H7 (cell line): ENCODE results near the gene GSTM1. TPM values are rescaled to one million over a fixed set of nuclear protein-coding genes. Genes with fewer than 3 reads are reported as not detected.
"Not testable (repeated sequence)": the region's sequence is repeated elsewhere in the genome, so short reads cannot be mapped to it uniquely, and the experiment has no call there.

Source experiments
- DNase-seq: peaks from one replicate; pipeline ENCODE4 v3.0.0; 2012
- H3K27me3 ChIP-seq: 2 replicates; pipeline ENCODE4 v1.6.0; 2011; ENCODE audit warnings: mild to moderate bottlenecking, low read length; ENCODE audit not compliant: control insufficient read depth, insufficient read depth
- H3K36me3 ChIP-seq: replicated peaks from 2 replicates; pipeline ENCODE4 v1.5.1; 2011; ENCODE audit warnings: low read length; ENCODE audit not compliant: control insufficient read depth, insufficient read depth
- H3K4me3 ChIP-seq: 2 replicates; pipeline ENCODE4 v1.5.1; 2011; ENCODE audit warnings: low read depth, mild to moderate bottlenecking, control low read depth, low read length, moderate library complexity; ENCODE audit not compliant: insufficient read depth
- total RNA-seq: library from RNA; depleted of rRNA; stranded (reverse); fragments of >200 nt; shearing (Covaris generic); gene quantifications from 2 replicates; pipeline ENCODE4 v1.2.3, GENCODE V29; 2014

The GSTM1 gene
- total RNA-seq, 1 experiment from 2014 or later: not detected

DNA sequence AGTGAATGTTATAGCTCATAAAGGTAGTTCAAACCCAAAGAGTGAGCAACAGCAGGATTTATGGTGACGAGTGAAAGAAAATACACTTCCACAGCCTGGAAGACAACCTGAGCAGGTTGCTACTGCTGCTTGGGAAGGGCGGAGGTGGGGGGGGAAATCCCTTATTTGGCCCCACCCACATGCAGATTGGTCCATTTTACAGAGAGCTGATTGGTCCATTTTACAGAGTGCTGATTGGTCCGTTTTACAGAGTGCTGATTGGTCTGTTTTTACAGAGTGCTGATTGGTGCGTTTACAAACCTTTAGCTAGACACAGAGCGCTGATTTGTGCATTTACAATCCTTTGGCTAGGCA, 17.7 kb upstream of the GSTM1 start:
- not testable (repeated sequence) for H3K4me3 ChIP-seq, H3K27me3 ChIP-seq, H3K36me3 ChIP-seq
- peak; percentile 48 for DNase-seq

DNA sequence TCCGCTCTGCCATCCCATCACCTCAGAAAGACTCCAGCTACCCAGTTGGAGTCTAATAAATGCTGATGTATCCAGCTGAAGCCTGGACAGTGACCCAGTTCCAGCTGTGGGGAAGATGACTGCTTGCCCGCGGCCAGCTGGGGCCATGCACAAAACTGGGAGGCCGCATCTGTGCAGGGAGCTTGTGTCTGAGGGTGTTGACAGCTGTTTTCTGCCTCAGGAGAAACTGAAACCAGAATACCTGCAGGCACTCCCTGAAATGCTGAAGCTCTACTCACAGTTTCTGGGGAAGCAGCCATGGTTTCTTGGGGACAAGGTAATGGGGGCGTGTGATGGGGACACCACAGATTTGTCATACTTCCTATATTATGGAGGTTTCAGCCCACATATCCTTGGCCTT, 16.6 kb upstream of the GSTM1 start:
- Histone ChIP-seq H3K4me3 (no peak overlapping the region), H3K27me3 (no peaks in the 10 kb centered on the region; the same call in 1 of the 2 replicates), H3K36me3 (no peaks in the 10 kb centered on the region)
- DNase-seq: peak; percentile 2

DNA sequence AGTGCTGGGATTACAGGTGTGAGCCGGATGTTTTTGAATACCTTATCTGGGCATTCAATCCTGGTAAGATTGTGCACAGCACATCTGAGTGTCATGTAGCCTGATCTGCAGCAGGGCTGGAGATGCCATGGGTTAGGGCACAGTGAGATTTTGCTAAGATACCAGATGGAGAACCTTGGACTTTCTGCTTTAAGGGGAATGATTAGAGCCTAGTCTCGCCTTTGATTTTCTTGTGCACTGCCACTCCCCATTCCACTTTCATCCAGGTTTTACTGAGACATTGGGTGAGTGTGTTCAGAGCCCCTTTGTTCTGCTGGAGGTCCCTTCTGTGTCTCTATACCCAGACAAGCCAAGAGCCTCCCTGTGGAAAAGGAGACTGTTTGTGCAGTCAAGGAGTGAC, 13.8 kb upstream of the GSTM1 start:
- peak; percentile 0 for DNase-seq
- H3K27me3 ChIP-seq, H3K36me3 ChIP-seq, H3K4me3 ChIP-seq: not testable (repeated sequence)

DNA sequence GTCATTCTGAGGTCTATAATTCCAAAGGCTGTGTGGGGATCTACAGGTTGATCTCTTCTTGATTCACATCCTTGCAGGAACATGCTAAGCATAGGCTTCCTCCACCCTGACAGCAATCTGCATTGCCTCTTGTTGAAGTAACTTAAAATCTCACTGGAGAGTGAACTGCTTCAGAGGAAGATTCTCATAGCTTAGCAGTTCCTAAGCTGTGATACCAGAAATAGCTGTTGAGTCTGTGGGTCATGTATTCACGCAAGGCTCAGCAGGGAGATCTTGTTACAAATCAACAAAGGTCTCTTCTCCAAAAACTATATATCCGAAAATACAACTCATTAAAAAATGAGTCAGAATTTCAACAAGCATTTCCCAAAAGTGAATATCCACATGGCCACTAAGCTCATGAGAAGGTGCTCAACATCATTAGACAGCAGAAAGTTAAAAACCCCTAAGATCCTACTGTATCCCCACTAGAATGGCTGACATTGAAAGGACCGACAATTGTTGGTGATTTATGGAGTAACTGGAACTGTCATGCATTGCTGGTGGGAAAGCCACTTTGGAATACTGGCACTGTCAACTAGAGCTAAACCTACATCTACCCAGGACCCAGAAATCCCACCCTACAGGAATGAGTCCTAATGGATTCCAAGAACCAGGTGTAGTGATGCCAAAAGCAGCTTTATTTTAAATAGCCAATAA, 10.8 kb upstream of the GSTM1 start:
- not testable (repeated sequence) for H3K4me3 ChIP-seq, H3K27me3 ChIP-seq, H3K36me3 ChIP-seq
- DNase-seq: peak; percentile 0

- no peaks in the 10 kb centered on the region for H3K27me3 ChIP-seq
- peak; percentile 0 for DNase-seq
- H3K4me3 ChIP-seq: no peak overlapping the region
- H3K36me3 ChIP-seq: no peaks in the 10 kb centered on the region
These were observed 10.2 kb upstream of the GSTM1 start for GRCh38 chr1:109677459-109677858.

- not testable (repeated sequence) for H3K36me3 ChIP-seq, DNase-seq, H3K27me3 ChIP-seq, H3K4me3 ChIP-seq
These were observed 9.0 kb upstream of the GSTM1 start for GRCh38 chr1:109678637-109679036.

DNA sequence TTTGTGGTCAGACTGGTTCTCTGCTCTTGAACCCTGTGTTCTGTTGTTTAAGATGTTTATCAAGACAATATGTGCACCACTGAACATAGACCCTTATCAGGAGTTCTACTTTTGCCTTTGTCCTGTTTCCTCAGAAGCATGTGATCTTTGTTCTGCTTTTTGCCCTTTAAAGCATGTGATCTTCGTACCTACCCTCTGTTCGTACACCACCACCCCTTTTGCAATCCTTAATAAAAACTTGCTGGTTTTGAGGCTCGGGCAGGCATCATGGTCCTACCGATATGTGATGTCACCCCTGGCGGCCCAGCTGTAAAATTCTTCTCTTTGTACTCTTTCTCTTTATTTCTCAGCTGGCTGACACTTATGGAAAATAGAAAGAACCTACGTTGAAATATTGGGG, 2.8 kb upstream of the GSTM1 start:
- H3K4me3 ChIP-seq, DNase-seq, H3K27me3 ChIP-seq, H3K36me3 ChIP-seq: not testable (repeated sequence)

DNA sequence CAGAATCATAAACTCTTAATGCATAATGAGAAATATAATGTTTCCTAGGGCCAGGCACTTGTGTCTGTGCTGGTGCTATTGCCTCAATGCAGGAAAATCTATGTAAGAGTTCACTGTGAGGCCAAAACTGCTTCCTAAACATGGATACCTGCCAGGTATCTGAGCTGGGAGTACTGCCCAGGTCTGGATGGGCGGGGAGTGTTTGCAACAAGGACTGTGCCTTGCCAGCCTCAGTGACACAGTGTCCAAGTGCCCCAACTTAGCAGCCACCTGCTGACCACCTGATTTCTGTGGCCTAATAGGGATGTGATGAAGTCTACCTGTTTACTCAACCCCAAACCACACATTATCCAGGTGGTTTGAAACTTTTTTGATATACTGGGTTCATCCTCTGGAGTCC, 2.2 kb upstream of the GSTM1 start:
- H3K27me3 ChIP-seq, H3K36me3 ChIP-seq: not testable (repeated sequence)

GRCh38 chr1:109685890-109686289, 1.7 kb upstream of the GSTM1 start:
- H3K4me3 ChIP-seq, H3K27me3 ChIP-seq: not testable (repeated sequence)

More for the DNA sequence above, 2.2 kb upstream of the GSTM1 start:
- H3K4me3 ChIP-seq, DNase-seq: not testable (repeated sequence)

GRCh38 chr1:109687109-109687508, 508 bp upstream of the GSTM1 start:
- H3K4me3 ChIP-seq, H3K36me3 ChIP-seq, DNase-seq, H3K27me3 ChIP-seq: not testable (repeated sequence)

More at GRCh38 chr1:109685890-109686289, 1.7 kb upstream of the GSTM1 start:
- DNase-seq, H3K36me3 ChIP-seq: not testable (repeated sequence)

GRCh38 chr1:109689844-109690405, 2.3 kb downstream of the GSTM1 start:
- H3K27me3 ChIP-seq: no peaks in the 10 kb centered on the region
- no peaks in the 10 kb centered on the region for H3K36me3 ChIP-seq
- no peak for DNase-seq
- H3K4me3 ChIP-seq: no peak overlapping the region

GRCh38 chr1:109691759-109692158, 4.1 kb downstream of the GSTM1 start:
- Histone ChIP-seq H3K36me3 (no peaks in the 10 kb centered on the region), H3K4me3 (no peak overlapping the region), H3K27me3 (no peaks in the 10 kb centered on the region)
- no peak for DNase-seq

GRCh38 chr1:109694400-109694799, 6.8 kb downstream of the GSTM1 start:
- not testable (repeated sequence) for H3K4me3 ChIP-seq, H3K36me3 ChIP-seq, H3K27me3 ChIP-seq, DNase-seq

GRCh38 chr1:109695138-109695537, 7.5 kb downstream of the GSTM1 start:
- not testable (repeated sequence) for H3K4me3 ChIP-seq, DNase-seq, H3K36me3 ChIP-seq, H3K27me3 ChIP-seq

- H3K4me3 ChIP-seq: no peak overlapping the region
- no peak for DNase-seq
- no peaks in the 10 kb centered on the region for H3K36me3 ChIP-seq
- H3K27me3 ChIP-seq: no peaks in the 10 kb centered on the region
These were observed 9.4 kb downstream of the GSTM1 start for GRCh38 chr1:109697066-109697465.

- not testable (repeated sequence) for H3K27me3 ChIP-seq, DNase-seq, H3K36me3 ChIP-seq, H3K4me3 ChIP-seq
These were observed 10.2 kb downstream of the GSTM1 start for GRCh38 chr1:109697861-109698260.
